ENCODE results near the gene CAMK2B.

DNA sequence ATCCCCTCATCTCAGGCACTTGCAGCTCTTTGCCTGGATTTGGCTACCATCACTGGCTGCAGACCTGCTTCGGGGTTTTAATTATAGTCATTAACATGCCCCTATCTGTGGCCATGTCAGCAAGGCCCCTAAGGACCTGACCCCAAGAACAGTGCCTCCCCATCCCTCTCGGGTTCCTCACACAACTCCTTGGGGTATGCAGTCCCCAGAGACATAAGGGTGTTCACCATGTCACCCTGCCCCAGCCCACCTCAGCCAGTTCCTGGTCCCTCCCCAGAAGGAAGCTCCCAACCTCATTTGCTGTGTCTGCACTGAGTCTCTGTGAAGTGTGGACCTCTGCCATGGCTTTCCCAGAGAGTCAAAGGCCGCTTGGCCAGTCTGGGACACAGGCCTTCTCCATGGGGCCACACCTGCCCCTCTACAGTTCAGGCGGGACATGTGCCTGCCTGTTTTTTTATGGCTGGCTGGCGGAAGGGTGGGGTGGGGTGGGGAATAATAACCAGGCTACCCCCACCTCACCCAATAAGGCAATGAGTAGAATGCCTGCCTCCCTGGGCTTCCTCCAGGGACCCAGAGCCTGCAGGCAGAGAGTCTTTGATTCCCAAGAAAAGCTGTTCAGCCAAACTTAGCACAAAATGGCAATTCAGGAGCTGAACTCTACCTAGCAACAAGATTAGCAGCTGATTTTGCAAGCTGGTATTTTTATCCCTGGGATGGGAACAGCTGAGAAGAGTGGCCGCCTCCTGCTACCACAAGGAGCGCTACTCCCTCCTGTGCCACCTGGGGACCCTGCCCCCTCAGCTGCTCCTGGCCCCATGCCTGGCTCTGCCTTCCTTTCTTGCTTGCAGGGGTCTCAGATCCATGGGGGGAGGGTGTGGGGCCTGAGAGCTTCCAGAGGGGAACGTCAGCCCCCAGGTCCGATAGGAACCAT, 23.7 kb upstream of the CAMK2B start:
- TF ChIP-seq CTCF (IDR thresholded peaks at IDR 0.05) (no peak), POLR2AphosphoS5 (IDR thresholded peaks at IDR 0.05) (no peak), EP300 (IDR thresholded peaks at IDR 0.05) (no peak), POLR2A (IDR thresholded peaks at IDR 0.05) (no peak)

Measured in sigmoid colon (tissue), 4 donors.